ENCODE data around the gene RIIAD1.
A peak's percentile ranks its signal among the peaks of the same experiment; 100 is the strongest.

RIIAD1 gene

GRCh38 chr1:151686561-151686960, 34.8 kb upstream of the RIIAD1 start:
- no peak overlapping the region for H3K4me3 ChIP-seq (replicated peaks; ENCODE audit: low read depth, low read length)
- no peak for TF ChIP-seq CTCF (IDR thresholded peaks at IDR 0.05; ENCODE audit: low read depth, low read length, missing control alignments)
- DNase-seq (ENCODE audit: extremely low read depth, low read depth), result no peak

GRCh38 chr1:151689494-151689893, 31.8 kb upstream of the RIIAD1 start:
- DNase-seq (ENCODE audit: extremely low read depth, low read depth), result no peak
- TF ChIP-seq CTCF (IDR thresholded peaks at IDR 0.05; ENCODE audit: low read depth, low read length, missing control alignments), result no peak

GRCh38 chr1:151692226-151692625, 29.1 kb upstream of the RIIAD1 start:
- no peak for DNase-seq (ENCODE audit: extremely low read depth, low read depth)
- TF ChIP-seq CTCF (IDR thresholded peaks at IDR 0.05; ENCODE audit: low read depth, low read length, missing control alignments), result no peak
- H3K4me3 ChIP-seq (replicated peaks; ENCODE audit: low read depth, low read length), result no peak overlapping the region

More at GRCh38 chr1:151689494-151689893, 31.8 kb upstream of the RIIAD1 start:
- no peak overlapping the region for H3K4me3 ChIP-seq (replicated peaks; ENCODE audit: low read depth, low read length)

GRCh38 chr1:151693057-151693651, 28.2 kb upstream of the RIIAD1 start:
- peak; percentile 64 for TF ChIP-seq CTCF (IDR thresholded peaks at IDR 0.05; ENCODE audit: low read depth, low read length, missing control alignments)
- DNase-seq (ENCODE audit: extremely low read depth, low read depth), result no peak
- H3K4me3 ChIP-seq (replicated peaks; ENCODE audit: low read depth, low read length), result no peak overlapping the region

GRCh38 chr1:151701515-151701914, 19.8 kb upstream of the RIIAD1 start:
- no peak overlapping the region for H3K4me3 ChIP-seq (replicated peaks; ENCODE audit: low read depth, low read length)
- no peak for TF ChIP-seq CTCF (IDR thresholded peaks at IDR 0.05; ENCODE audit: low read depth, low read length, missing control alignments)
- DNase-seq (ENCODE audit: extremely low read depth, low read depth), result no peak

- no peak for TF ChIP-seq CTCF (IDR thresholded peaks at IDR 0.05; ENCODE audit: low read depth, low read length, missing control alignments)
- no peak overlapping the region for H3K4me3 ChIP-seq (replicated peaks; ENCODE audit: low read depth, low read length)
- DNase-seq (ENCODE audit: extremely low read depth, low read depth), result no peak
Observed at GRCh38 chr1:151702936-151703335, 18.4 kb upstream of the RIIAD1 start.

- no peak for TF ChIP-seq CTCF (IDR thresholded peaks at IDR 0.05; ENCODE audit: low read depth, low read length, missing control alignments)
- no peak for DNase-seq (ENCODE audit: extremely low read depth, low read depth)
- no peak overlapping the region for H3K4me3 ChIP-seq (replicated peaks; ENCODE audit: low read depth, low read length)
Observed at GRCh38 chr1:151703813-151704212, 17.5 kb upstream of the RIIAD1 start.
